ENCODE results near the gene SHMT2. TPM values are rescaled to one million over a fixed set of nuclear protein-coding genes. Genes with fewer than 3 reads are reported as not detected.

Gene SHMT2
- total RNA-seq, 1 experiment from 2014 or later, result 67.1 TPM

DNA sequence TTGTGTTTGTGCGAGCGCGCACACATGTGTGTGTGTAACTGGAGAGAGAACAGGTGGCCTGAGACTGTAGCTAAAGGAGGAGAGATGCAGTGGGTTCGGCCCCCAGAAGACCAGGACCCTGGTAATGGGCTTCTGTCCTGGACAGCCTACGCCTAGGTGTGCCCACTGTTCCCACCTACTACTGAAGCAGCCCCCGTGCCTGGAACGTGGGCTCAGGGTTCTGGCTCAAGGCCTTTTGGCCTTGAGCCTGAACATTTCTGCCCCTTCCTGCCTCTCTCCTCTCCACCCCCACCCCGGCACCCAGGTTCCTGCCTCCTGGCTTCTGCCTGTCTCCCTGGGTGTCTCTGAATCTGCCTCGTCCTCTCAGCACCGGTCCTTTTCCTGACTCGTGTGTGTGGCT, 14.4 kb upstream of the SHMT2 start:
- BruUV-seq (replicated peaks), result no TSS peak
- H3K27me3 ChIP-seq (ENCODE audit: control insufficient read depth, insufficient read depth, low read length), result peaks cover 10% of the 10 kb centered on the region
- CTCF ChIA-PET, result interaction anchor here (2.8 kb wide), 1 partner anchor 27 kb away, joined by 26 read pairs; no protein-coding TSS in a partner anchor

GRCh38 chr12:57215668-57216013, 13.9 kb upstream of the SHMT2 start:
- no peak overlapping the region for H3K27ac ChIP-seq (ENCODE audit: low read length)
- intact Hi-C loops (cut with micrococcal nuclease; ENCODE audit: unreplicated experiment) (no loop called here), in situ Hi-C loops (cut with HindIII; ENCODE audit: low pct_unique_long_range_greater_than_20kb, low sequenced_read_pairs) (no loop called here)
- ATAC-seq, result no peak
- no peaks in the 10 kb centered on the region for H3K9me3 ChIP-seq (ENCODE audit: control insufficient read depth, insufficient read depth, low read depth, low read length)
- CTCF ChIA-PET, result no interaction called here
- DNase-seq (ENCODE audit: low read depth, low spot score), result no peak
- no peaks in the 10 kb centered on the region; the same call in 1 of the 2 replicates for H3K36me3 ChIP-seq (ENCODE audit: control insufficient read depth, insufficient read depth, low read length)
- peak overlapping the region in 1 of 2 experiments; percentile 42; a peak in 1 of 4 replicates for H3K4me3 ChIP-seq (ENCODE audit: low read depth in 2 of 2, low read length in 2 of 2)
- no TSS peak for BruUV-seq (replicated peaks)
- TF ChIP-seq, protein P1, sequence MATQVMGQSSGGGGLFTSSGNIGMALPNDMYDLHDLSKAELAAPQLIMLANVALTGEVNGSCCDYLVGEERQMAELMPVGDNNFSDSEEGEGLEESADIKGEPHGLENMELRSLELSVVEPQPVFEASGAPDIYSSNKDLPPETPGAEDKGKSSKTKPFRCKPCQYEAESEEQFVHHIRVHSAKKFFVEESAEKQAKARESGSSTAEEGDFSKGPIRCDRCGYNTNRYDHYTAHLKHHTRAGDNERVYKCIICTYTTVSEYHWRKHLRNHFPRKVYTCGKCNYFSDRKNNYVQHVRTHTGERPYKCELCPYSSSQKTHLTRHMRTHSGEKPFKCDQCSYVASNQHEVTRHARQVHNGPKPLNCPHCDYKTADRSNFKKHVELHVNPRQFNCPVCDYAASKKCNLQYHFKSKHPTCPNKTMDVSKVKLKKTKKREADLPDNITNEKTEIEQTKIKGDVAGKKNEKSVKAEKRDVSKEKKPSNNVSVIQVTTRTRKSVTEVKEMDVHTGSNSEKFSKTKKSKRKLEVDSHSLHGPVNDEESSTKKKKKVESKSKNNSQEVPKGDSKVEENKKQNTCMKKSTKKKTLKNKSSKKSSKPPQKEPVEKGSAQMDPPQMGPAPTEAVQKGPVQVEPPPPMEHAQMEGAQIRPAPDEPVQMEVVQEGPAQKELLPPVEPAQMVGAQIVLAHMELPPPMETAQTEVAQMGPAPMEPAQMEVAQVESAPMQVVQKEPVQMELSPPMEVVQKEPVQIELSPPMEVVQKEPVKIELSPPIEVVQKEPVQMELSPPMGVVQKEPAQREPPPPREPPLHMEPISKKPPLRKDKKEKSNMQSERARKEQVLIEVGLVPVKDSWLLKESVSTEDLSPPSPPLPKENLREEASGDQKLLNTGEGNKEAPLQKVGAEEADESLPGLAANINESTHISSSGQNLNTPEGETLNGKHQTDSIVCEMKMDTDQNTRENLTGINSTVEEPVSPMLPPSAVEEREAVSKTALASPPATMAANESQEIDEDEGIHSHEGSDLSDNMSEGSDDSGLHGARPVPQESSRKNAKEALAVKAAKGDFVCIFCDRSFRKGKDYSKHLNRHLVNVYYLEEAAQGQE (IDR thresholded peaks at IDR 0.05; ENCODE audit: insufficient read depth in 1 of 2, low read depth in 2 of 2, low read length in 1 of 2), result no peak
- TF ChIP-seq TCF7L2 (IDR thresholded peaks at IDR 0.05; ENCODE audit: low read depth, low read length), result no peak
- TF ChIP-seq CTCF (IDR thresholded peaks at IDR 0.05), result no peak
- no peak for TF ChIP-seq SIN3A (IDR thresholded peaks at IDR 0.05; ENCODE audit: borderline replicate concordance, insufficient read depth, low read depth, low read length)
- TF ChIP-seq POLR2AphosphoS5 (IDR thresholded peaks at IDR 0.05; ENCODE audit: low read depth, low read length), result no peak
- POLR2A ChIA-PET, result no interaction called here
- peaks cover 20% of the 10 kb centered on the region for H3K4me1 ChIP-seq (ENCODE audit: control insufficient read depth, insufficient read depth, low read length)
- peaks cover 10% of the 10 kb centered on the region for H3K27me3 ChIP-seq (ENCODE audit: control insufficient read depth, insufficient read depth, low read length)

More for the DNA sequence above, 14.4 kb upstream of the SHMT2 start:
- no peaks in the 10 kb centered on the region; the same call in 1 of the 2 replicates for H3K36me3 ChIP-seq (ENCODE audit: control insufficient read depth, insufficient read depth, low read length)
- POLR2A ChIA-PET, result no interaction called here
- H3K4me1 ChIP-seq (ENCODE audit: control insufficient read depth, insufficient read depth, low read length), result peaks cover 20% of the 10 kb centered on the region
- H3K4me3 ChIP-seq (ENCODE audit: low read depth in 2 of 2, low read length in 2 of 2), result no peak overlapping the region
- no peak overlapping the region for H3K27ac ChIP-seq (ENCODE audit: low read length)
- TF ChIP-seq CTCF (IDR thresholded peaks at IDR 0.05) (no peak), POLR2AphosphoS5 (IDR thresholded peaks at IDR 0.05; ENCODE audit: low read depth, low read length) (no peak), TCF7L2 (IDR thresholded peaks at IDR 0.05; ENCODE audit: low read depth, low read length) (no peak)
- TF ChIP-seq, protein P1 (IDR thresholded peaks at IDR 0.05; ENCODE audit: insufficient read depth in 1 of 2, low read depth in 2 of 2, low read length in 1 of 2), result no peak
- in situ Hi-C loops (cut with HindIII; ENCODE audit: low pct_unique_long_range_greater_than_20kb, low sequenced_read_pairs) (no loop called here), intact Hi-C loops (cut with micrococcal nuclease; ENCODE audit: unreplicated experiment) (no loop called here)
- DNase-seq (ENCODE audit: low read depth, low spot score), result no peak
- ATAC-seq, result no peak
- H3K9me3 ChIP-seq (ENCODE audit: control insufficient read depth, insufficient read depth, low read depth, low read length), result no peaks in the 10 kb centered on the region

Data from Panc1 (cell line).